WTC11 (cell line): ENCODE data around the gene GNAL. TPM values are rescaled to one million over a fixed set of nuclear protein-coding genes. Genes with fewer than 3 reads are reported as not detected.

Experiments
- ATAC-seq: fragments of 200-7000 bp; cut with Tn5 transposase; 2 replicates; pipeline ENCODE4 v1.10.0; 2021; ENCODE audit warnings: mild to moderate bottlenecking, moderate library complexity
- CTCF ChIA-PET: fragments of 300-600 bp; sonication (Branson Sonifier 250); formaldehyde crosslinking; loops from one replicate; lab custom pipeline; 2021; ENCODE audit warnings: antibody characterized with exemption; lab: Charles Lee
- POLR2A ChIA-PET: fragments of 350-600 bp; sonication (Branson Sonifier 250); formaldehyde crosslinking; loops from one replicate; lab custom pipeline; 2021; ENCODE audit warnings: antibody characterized with exemption; lab: Charles Lee
- DNase-seq: peaks from one replicate; pipeline ENCODE4 v3.0.0; 2021; ENCODE audit warnings: low spot score
- H3K27ac Mint-ChIP-seq: 2 replicates; pipeline ENCODE4 v1.8.0; 2021; ENCODE audit warnings: mixed read lengths
- H3K27me3 Mint-ChIP-seq: 2 replicates; pipeline ENCODE4 v1.8.0; 2021; ENCODE audit warnings: low read depth, mild to moderate bottlenecking, moderate library complexity, mixed read lengths
- H3K36me3 Mint-ChIP-seq: 2 replicates; pipeline ENCODE4 v1.8.0; 2021; ENCODE audit warnings: mixed read lengths
- H3K4me1 Mint-ChIP-seq: 2 replicates; pipeline ENCODE4 v1.8.0; 2022; ENCODE audit warnings: mixed read lengths
- H3K4me3 Mint-ChIP-seq: 2 replicates; pipeline ENCODE4 v1.8.0; 2021; ENCODE audit warnings: mild to moderate bottlenecking, moderate library complexity, mixed read lengths
- H3K9me3 Mint-ChIP-seq: 2 replicates; pipeline ENCODE4 v1.8.0; 2021; ENCODE audit warnings: mixed read lengths
- E2F1 ChIP-seq: sonication (generic); formaldehyde crosslinking; IDR thresholded peaks from 2 replicates; pipeline ENCODE4 v1.8.0; 2022; ENCODE audit warnings: mild to moderate bottlenecking, missing genetic modification reagents
- ESRRA ChIP-seq: sonication (generic); formaldehyde crosslinking; IDR thresholded peaks from 2 replicates; pipeline ENCODE4 v1.8.1; 2022; ENCODE audit warnings: mild to moderate bottlenecking, missing genetic modification reagents, borderline replicate concordance
- FOXP1 ChIP-seq: sonication (generic); formaldehyde crosslinking; IDR thresholded peaks from 2 replicates; pipeline ENCODE4 v1.8.0; 2022; ENCODE audit warnings: missing genetic modification reagents, mild to moderate bottlenecking, moderate library complexity, borderline replicate concordance
- GRHL2 ChIP-seq: fragments of 250-450 bp; sonication (Bioruptor Pico); IDR thresholded peaks from 2 replicates; pipeline ENCODE4 v1.8.0; 2022; ENCODE audit warnings: mild to moderate bottlenecking, moderate library complexity; ENCODE audit not compliant: insufficient replicate concordance, severe bottlenecking
- GTF2I ChIP-seq: fragments of 250-450 bp; sonication (Bioruptor Pico); conservative IDR thresholded peaks from 2 replicates; pipeline ENCODE4 v1.4.0; 2021; ENCODE audit warnings: mild to moderate bottlenecking
- MAX ChIP-seq: sonication (generic); formaldehyde crosslinking; IDR thresholded peaks from 2 replicates; pipeline ENCODE4 v1.8.0; 2022; ENCODE audit warnings: mild to moderate bottlenecking, missing genetic modification reagents
- NR3C1 ChIP-seq: sonication (generic); formaldehyde crosslinking; conservative IDR thresholded peaks from 2 replicates; pipeline ENCODE4 v1.8.1; 2023; ENCODE audit warnings: low read depth, mild to moderate bottlenecking, missing genetic modification reagents
- PRDM15 ChIP-seq: sonication (generic); formaldehyde crosslinking; IDR thresholded peaks from 2 replicates; pipeline ENCODE4 v1.8.0; 2022; ENCODE audit warnings: missing genetic modification reagents
- RELA ChIP-seq: sonication (generic); formaldehyde crosslinking; IDR thresholded peaks from 2 replicates; pipeline ENCODE4 v1.8.1; 2022; ENCODE audit warnings: missing genetic modification reagents, mild to moderate bottlenecking, borderline replicate concordance
- SP1 ChIP-seq: sonication (generic); formaldehyde crosslinking; conservative IDR thresholded peaks from 2 replicates; pipeline ENCODE4 v1.8.1; 2022; ENCODE audit warnings: missing genetic modification reagents
- STAT6 ChIP-seq: sonication (generic); formaldehyde crosslinking; conservative IDR thresholded peaks from 2 replicates; pipeline ENCODE4 v1.8.1; 2023; ENCODE audit warnings: mild to moderate bottlenecking, low read depth, missing genetic modification reagents, moderate library complexity
- TCF7 ChIP-seq: sonication (generic); formaldehyde crosslinking; IDR thresholded peaks from 2 replicates; pipeline ENCODE4 v1.8.0; 2022; ENCODE audit warnings: mild to moderate bottlenecking, low read depth, missing genetic modification reagents, moderate library complexity
- TEAD1 ChIP-seq: sonication (generic); formaldehyde crosslinking; IDR thresholded peaks from 2 replicates; pipeline ENCODE4 v1.8.0; 2022; ENCODE audit warnings: mild to moderate bottlenecking, missing genetic modification reagents
- ZNF281 ChIP-seq: sonication (generic); formaldehyde crosslinking; IDR thresholded peaks from 2 replicates; pipeline ENCODE4 v1.8.0; 2023; ENCODE audit warnings: mild to moderate bottlenecking, missing genetic modification reagents
- ZNF425 ChIP-seq: fragments of 250-450 bp; sonication (Bioruptor Pico); conservative IDR thresholded peaks from 2 replicates; pipeline ENCODE4 v1.9.0; 2021; ENCODE audit warnings: mild to moderate bottlenecking
- total RNA-seq: library from RNA; stranded (reverse); gene quantifications from 3 replicates; pipeline ENCODE4 v1.2.3, GENCODE V29; 2021

Gene GNAL
- total RNA-seq, 1 experiment from 2014 or later, result 22.3 TPM

GRCh38 chr18:11695736-11696135 is 6.7 kb downstream of the GNAL start:
- no peak for ATAC-seq
- no peak overlapping the region for H3K27ac Mint-ChIP-seq
- TF ChIP-seq RELA (CRISPR knock-in tag), result no peak
- TF ChIP-seq, all 79 proteins: peak for 0
- H3K4me3 Mint-ChIP-seq, result no peak overlapping the region
- peaks cover 10% of the 10 kb centered on the region; the same call in 1 of the 2 replicates for H3K4me1 Mint-ChIP-seq
- ChIA-PET CTCF (no interaction called here), POLR2A (no interaction called here)
- no peak for DNase-seq
- no peaks in the 10 kb centered on the region for H3K36me3 Mint-ChIP-seq
- no peaks in the 10 kb centered on the region for H3K9me3 Mint-ChIP-seq
- peaks cover 1% of the 10 kb centered on the region for H3K27me3 Mint-ChIP-seq

- H3K27ac Mint-ChIP-seq, result no peak overlapping the region
- no peak for TF ChIP-seq E2F1 (CRISPR knock-in tag)
- TF ChIP-seq FOXP1 (CRISPR knock-in tag), result no peak
- no peak for TF ChIP-seq GRHL2 (CRISPR knock-in tag)
- TF ChIP-seq SP1 (CRISPR knock-in tag), result no peak
- H3K9me3 Mint-ChIP-seq, result no peaks in the 10 kb centered on the region
- peaks cover 10% of the 10 kb centered on the region; the same call in 1 of the 2 replicates for H3K4me1 Mint-ChIP-seq
- no peak for DNase-seq
- CTCF ChIA-PET, result no interaction called here
- no peaks in the 10 kb centered on the region for H3K36me3 Mint-ChIP-seq
- POLR2A ChIA-PET, result no interaction called here
- H3K4me3 Mint-ChIP-seq, result no peak overlapping the region
- no peak for ATAC-seq
- no peaks in the 10 kb centered on the region; the same call in none of the 2 replicates for H3K27me3 Mint-ChIP-seq
These were observed 7.4 kb downstream of the GNAL start for GRCh38 chr18:11696451-11696850.

GRCh38 chr18:11700876-11701275 is 11.8 kb downstream of the GNAL start:
- CTCF ChIA-PET, result interaction anchor here (1.2 kb wide), 1 partner anchor 139 kb away, joined by 3 read pairs; no protein-coding TSS in a partner anchor
- Mint-ChIP-seq H3K9me3 (no peaks in the 10 kb centered on the region), H3K27me3 (no peaks in the 10 kb centered on the region), H3K36me3 (no peaks in the 10 kb centered on the region), H3K27ac (no peak overlapping the region), H3K4me1 (no peaks in the 10 kb centered on the region), H3K4me3 (no peak overlapping the region)
- no peak for ATAC-seq
- POLR2A ChIA-PET, result no interaction called here
- DNase-seq, result no peak
- TF ChIP-seq TEAD1 (CRISPR knock-in tag), result no peak
- no peak for TF ChIP-seq GTF2I (CRISPR knock-in tag)
- no peak for TF ChIP-seq MAX (CRISPR knock-in tag)
- TF ChIP-seq PRDM15 (CRISPR knock-in tag), result no peak
- no peak for TF ChIP-seq NR3C1 (CRISPR knock-in tag)
- TF ChIP-seq ESRRA, result no peak
- no peak for TF ChIP-seq FOXP1 (CRISPR knock-in tag)
- no peak for TF ChIP-seq GRHL2 (CRISPR knock-in tag)
- no peak for TF ChIP-seq STAT6 (CRISPR knock-in tag)
- TF ChIP-seq ZNF281 (CRISPR knock-in tag), result no peak
- no peak for TF ChIP-seq ZNF425 (CRISPR knock-in tag)
- TF ChIP-seq TCF7 (CRISPR knock-in tag), result no peak
- TF ChIP-seq RELA (CRISPR knock-in tag), result no peak
